GM21723 (cell line): ENCODE data around the gene STX5.
A peak's percentile ranks its signal among the peaks of the same experiment; 100 is the strongest.
"Not testable (repeated sequence)": the region's sequence is repeated elsewhere in the genome, so short reads cannot be mapped to it uniquely, and the experiment has no call there.

ENCODE experiments used
- ATAC-seq: cut with Tn5 transposase; IDR thresholded peaks from one replicate; pipeline ENCODE4 v1.9.1; 2021; ENCODE audit warnings: mild to moderate bottlenecking, moderate library complexity; ENCODE audit not compliant: unreplicated experiment

The STX5 gene

DNA sequence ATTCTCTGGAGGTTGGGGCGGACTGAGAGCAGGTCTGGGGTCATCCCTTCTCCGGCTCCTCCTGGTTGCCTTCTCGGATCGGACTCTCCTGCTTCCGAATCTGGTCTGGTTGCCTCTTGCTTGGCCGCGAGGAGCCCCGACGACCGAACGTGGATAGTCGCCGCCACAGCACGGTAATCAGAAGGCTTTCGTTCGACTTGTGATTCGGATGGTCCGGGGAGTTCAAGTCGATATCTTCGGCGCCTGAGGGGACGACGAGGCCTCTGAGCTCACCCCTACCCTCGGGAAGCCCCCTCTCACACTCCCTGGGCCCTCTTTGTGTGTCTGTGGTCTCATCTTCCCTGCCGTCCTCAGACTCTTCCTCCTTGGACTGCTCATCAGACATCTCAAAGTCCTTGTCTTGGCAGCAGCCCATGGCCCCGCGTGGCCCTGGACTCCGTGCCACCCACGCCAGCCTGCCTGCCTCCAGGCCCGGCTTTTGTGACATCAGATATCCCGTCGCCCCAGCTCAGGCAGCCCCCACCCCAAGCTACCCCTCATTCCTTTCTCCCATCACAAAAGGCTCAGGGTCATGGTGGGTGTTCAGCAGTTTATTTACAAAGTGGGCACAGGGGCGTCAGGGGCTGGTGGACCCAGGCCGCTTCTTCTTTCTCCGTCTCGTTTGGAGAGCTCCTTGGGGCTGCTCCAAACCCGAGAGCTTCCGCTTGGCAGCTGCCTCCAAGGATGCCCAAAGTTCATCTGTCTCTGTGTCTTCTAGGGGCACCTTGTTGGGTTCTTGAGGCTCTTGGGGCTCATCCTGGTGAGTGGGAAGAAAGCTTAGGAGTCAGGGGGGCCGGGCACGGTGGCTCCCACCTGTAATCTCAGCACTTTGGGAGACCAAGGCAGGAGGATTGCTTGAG lies 734 bp upstream of the STX5 start, which contains the start of gene TEX54:
TSS of gene TEX54 (minus strand) at position 506 of the 899 bp plus-strand sequence.
- ATAC-seq, result peak; percentile 13

DNA sequence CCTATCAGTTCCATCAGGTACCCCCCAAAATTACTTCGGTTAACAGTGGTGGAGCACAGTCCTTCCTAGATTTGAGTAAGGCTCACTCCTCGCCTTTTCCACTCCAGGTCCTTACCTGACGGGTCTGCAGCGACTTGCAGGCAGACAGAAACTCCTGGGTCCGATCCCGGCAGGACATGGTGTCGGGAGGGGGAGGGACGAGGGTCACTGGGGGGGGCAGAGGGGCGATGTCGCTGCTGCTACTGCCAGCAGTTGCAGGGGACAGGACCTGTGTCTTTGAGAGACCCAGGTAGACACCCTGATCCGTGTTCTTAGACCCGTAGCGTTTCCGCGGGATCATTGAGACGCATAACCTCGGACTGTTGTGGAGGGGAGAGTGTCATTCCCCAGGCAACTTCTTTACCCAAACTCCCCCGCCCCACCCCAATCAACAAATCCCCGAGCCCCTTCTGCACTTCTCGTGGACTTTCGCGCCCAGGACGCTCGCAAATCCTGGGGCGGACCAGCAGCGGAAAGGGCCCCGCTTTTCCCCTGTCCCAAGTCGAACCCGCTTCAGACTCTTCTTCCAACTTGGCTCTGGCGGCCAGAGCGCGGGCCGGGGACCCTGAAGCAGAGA lies 839 bp downstream of the STX5 start:
- no peak for ATAC-seq

DNA sequence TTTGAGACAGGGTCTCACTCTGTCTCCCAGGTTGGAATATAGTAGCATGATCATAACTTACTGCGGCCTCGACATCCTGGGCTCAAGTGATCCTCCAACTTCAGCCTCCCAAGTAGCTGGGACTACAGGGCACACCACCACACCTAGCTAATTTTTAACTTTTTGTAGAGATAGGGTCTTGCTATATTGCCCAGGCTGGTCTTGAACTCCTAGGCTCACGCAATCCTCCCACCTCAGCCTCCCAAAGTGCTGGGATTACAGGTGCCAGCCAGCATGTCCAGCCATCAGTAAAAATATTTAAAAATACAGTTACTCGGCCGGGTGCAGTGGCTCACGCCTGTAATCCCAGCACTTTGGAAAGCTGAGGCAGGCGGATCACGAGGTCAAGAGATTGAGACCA lies 3.7 kb downstream of the STX5 start:
- not testable (repeated sequence) for ATAC-seq

DNA sequence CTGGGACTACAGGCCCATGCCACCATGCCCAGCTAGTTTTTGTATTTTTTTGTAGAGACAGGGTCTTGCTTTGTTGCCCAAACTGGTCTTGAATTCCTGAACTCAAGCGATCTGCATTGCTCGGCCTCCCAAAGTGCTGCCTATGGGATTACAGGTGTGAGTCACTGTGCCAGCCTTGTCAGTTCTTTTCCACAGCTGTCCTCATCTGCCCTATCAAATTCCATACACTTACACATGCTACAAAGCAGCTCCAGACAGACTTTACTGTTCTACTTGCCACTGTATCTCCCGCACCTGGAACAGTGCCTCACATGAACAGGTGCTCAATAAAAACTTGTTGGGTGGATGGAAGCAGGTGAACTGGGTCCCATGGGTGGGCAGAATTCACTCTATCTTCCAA lies 8.2 kb downstream of the STX5 start:
- ATAC-seq, result no peak

- no peak for ATAC-seq
Measured at GRCh38 chr11:62817129-62817528, 14.7 kb downstream of the STX5 start.

DNA sequence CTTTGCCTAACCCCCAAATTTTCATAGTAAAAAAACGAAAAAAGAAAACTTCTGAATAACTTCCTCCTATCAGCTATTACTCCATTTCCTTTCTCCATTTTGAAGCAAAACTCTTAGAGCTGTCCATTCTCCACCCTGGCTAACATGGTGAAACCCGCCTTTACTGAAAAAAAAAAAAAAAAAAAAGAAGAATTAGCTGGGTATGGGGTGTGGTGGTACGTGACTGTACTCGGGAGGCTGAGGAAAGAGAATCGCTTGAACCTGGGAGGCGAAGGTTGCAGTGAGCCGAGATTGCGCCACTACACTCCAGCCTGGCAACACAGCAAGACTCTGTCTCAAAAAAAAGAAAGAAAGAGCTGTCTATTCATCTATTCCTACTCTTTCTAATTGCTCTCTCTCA lies 15.3 kb downstream of the STX5 start:
- ATAC-seq, result no peak

DNA sequence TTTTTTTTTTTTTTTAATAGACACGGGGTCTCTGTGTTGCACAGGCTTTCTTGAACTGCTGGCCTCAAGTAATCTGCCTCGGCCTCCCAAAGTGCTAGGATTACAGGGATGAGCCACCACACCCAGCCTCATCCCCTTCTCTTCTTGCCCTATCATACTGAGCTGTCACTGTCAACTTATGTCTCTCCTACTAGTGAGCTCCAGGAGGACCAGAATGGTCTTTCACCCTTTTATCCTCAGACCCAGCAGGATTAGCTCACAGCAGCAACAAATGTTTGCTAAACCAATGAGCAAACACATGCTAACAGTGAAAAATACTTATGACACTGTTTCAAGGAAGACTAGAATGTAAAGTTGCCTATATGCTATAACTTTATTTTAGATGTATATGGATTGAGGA lies 20.2 kb downstream of the STX5 start:
- no peak for ATAC-seq

DNA sequence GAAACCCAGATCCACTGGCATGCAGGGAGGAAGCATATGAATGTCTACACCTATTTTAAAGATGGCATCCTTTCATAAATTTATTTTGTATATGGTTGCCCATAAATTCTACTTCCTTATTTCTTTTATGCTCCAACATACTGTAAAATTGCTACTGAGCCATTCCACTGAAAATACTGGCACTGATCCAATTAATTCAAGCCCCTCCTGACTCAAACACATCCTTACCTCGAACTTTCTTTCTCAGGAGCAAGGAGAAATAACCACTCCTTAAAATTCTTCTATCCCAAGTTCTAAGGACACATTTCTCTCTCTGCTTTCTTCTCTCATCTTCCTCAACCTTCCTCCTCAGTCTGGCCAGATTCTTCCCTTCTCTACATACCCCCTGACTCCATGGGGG lies 21.1 kb downstream of the STX5 start:
- ATAC-seq, result no peak

GRCh38 chr11:62806611-62807121 lies 25.2 kb downstream of the STX5 start:
- no peak for ATAC-seq

- no peak for ATAC-seq
Measured at GRCh38 chr11:62805961-62806441, 25.9 kb downstream of the STX5 start.

GRCh38 chr11:62805076-62805892 lies 26.6 kb downstream of the STX5 start, which contains the start of gene NXF1:
Gene NXF1, minus strand, starts transcription at chr11:62805440. Its CDS starts 84 bp downstream, at chr11:62805356.
- ATAC-seq, result peak; percentile 78

DNA sequence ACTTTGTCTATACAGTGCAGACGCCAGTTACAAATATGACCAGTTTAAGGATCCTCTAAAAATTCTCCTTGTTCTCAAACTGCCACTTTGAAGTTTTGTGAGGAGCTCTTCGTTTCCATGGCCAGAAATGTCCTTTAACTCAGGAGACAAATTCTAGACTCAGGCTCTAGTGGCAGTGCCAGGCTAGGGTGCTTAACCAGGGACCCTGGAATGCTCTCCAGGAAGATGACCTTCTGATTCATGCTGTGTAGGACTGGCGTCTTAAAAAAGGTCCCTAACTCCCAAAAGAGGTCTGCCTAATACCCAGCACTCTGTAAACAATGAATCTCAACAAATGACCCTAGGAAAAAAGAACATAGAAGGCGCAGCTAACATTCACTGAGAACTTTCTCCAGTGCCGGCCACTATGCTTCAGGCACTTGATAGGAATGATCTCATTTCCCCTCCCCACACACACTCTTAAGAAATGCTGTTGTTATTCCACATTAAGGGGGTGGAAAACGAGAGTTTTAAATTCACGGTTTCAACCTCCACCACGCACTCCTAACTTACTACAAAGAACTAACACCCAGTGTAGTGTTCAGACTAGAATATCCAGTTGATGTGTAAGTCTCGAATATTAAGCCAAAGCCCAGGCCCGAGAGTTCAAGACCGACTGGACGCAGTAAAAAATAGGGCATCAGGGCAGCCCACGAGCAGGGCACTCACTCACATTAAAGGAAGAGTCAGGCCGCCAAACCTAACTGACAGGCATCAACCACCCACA lies 27.4 kb downstream of the STX5 start:
- peak; percentile 8 for ATAC-seq

DNA sequence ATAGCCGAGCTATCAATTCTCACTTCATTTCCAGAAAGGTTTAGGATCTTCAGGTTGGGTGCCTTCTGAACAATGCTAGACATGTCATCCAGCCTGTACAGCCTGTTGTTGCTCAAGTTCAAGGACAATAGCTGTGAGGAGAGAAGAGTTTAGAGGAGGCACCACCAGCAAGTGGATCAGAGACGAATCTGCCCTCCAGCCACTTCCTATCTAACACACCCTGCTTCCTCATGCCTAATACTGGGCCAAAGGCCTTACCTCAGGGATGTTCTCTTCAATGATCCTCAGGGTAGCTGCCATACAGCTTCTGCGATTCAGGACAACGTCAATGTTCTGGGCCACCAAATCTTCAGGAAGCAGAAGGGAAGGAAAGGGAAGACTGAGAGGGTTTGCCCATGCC lies 30.8 kb downstream of the STX5 start:
- ATAC-seq, result no peak

GRCh38 chr11:62799486-62799885 lies 32.4 kb downstream of the STX5 start:
- ATAC-seq, result no peak

- ATAC-seq, result no peak
Measured at GRCh38 chr11:62796281-62796680, 35.6 kb downstream of the STX5 start.

GRCh38 chr11:62794201-62794775 lies 37.6 kb downstream of the STX5 start:
- no peak for ATAC-seq

DNA sequence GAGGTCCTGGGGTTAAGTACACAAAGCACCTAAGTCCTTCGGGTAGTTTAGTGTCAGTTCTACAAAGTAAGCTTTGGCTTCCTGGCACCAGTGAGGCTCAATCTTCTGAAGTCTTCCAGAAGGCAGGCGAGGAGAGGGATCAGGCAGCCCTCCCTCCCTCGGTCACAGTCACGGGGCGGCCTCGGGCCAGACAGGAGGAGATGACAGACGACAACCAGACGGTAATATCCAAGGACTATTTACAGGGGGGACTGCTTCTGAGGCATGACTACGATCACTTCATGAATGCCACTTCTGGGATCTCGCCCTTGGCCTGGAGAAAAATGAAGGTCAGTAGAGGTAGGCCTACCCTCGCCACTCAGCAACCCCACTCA lies 39.7 kb downstream of the STX5 start:
- ATAC-seq, result no peak

DNA sequence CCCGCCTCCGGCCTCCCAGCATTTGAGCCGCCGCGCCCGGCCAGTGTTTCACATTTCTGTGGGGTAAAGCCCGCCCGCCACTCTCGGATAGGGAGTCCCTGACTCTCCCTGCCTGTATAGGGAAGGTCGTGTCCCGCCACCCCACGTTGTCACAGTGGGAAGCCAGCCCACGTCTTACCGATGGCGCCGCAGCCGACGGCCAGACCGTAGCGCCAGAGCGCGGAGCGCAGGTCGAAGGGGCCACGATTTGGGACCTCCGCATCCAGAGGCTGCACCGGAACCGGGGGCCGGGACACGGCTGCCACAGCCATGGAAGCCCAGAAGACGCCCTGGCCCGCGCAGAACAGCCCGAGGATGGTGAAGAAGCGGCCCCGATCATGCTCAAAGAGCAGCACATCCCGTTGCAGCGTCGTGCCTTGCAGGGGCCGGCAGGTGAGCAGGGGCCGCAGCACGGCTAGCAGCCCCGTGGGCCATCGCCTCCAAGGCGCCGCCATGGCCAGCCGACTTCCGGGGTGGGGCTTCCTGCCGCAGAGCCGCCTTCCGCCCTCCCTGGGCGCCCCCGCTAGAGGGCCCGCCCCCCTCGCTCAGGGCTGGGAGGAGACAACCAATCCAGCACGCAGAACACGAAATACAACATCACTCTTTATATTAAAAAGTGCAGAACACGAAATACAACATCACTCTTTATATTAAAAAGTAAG lies 40.2 kb downstream of the STX5 start, which contains the start of gene TMEM223:
TSS of gene TMEM223 (minus strand) at position 506 of the 701 bp plus-strand sequence. CDS start at position 494, 12 bp downstream.
- ATAC-seq, result peak; percentile 62

DNA sequence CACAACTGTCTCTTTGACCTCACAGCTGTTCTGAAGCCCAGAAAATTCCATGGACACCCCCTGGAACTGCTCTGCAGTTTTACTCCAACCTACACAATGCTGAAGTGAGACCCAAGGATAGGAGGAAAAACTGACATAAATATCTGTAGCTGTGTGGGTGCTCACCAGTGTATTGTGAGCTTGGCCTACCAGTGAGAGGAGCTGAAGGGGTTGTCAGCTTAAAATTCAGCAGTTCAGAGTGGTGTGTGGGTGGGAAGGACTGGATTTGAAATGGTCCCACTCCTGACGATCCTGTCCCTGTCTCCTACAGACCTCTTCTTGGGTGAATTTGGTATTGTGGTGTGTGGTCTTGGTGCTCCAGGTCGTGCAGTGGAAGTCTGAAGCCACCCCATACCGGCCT lies 42.3 kb downstream of the STX5 start:
- no peak for ATAC-seq
